G401 (cell line): ENCODE results near the gene ADAMTS14. TPM values are rescaled to one million over a fixed set of nuclear protein-coding genes. Genes with fewer than 3 reads are reported as not detected.
"Not testable (repeated sequence)": the region's sequence is repeated elsewhere in the genome, so short reads cannot be mapped to it uniquely, and the experiment has no call there.

Experiments
- DNase-seq: peaks from one replicate; pipeline ENCODE4 v3.0.0-alpha.2; 2015; ENCODE audit warnings: low spot score
- in situ Hi-C: cut with HindIII; loops from 2 replicates; pipeline ENCODE4 v1.10.0; 2016; ENCODE audit warnings: low sequenced_read_pairs, mixed read lengths
- total RNA-seq: library from RNA; depleted of rRNA; stranded (reverse); fragments of >200 nt; shearing (Covaris generic); gene quantifications from 2 replicates; pipeline ENCODE4 v1.2.3, GENCODE V29; 2014; rRNA removed

ADAMTS14 gene, protein sequence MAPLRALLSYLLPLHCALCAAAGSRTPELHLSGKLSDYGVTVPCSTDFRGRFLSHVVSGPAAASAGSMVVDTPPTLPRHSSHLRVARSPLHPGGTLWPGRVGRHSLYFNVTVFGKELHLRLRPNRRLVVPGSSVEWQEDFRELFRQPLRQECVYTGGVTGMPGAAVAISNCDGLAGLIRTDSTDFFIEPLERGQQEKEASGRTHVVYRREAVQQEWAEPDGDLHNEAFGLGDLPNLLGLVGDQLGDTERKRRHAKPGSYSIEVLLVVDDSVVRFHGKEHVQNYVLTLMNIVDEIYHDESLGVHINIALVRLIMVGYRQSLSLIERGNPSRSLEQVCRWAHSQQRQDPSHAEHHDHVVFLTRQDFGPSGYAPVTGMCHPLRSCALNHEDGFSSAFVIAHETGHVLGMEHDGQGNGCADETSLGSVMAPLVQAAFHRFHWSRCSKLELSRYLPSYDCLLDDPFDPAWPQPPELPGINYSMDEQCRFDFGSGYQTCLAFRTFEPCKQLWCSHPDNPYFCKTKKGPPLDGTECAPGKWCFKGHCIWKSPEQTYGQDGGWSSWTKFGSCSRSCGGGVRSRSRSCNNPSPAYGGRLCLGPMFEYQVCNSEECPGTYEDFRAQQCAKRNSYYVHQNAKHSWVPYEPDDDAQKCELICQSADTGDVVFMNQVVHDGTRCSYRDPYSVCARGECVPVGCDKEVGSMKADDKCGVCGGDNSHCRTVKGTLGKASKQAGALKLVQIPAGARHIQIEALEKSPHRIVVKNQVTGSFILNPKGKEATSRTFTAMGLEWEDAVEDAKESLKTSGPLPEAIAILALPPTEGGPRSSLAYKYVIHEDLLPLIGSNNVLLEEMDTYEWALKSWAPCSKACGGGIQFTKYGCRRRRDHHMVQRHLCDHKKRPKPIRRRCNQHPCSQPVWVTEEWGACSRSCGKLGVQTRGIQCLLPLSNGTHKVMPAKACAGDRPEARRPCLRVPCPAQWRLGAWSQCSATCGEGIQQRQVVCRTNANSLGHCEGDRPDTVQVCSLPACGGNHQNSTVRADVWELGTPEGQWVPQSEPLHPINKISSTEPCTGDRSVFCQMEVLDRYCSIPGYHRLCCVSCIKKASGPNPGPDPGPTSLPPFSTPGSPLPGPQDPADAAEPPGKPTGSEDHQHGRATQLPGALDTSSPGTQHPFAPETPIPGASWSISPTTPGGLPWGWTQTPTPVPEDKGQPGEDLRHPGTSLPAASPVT
- 0.03 TPM in 1 of 2 replicates, not detected in the other for total RNA-seq

GRCh38 chr10:70672165-70673042 lies at the start of gene ADAMTS14:
TSS of gene ADAMTS14 (plus strand) at chr10:70672506. CDS start at chr10:70672803, 297 bp downstream.
- no peak for DNase-seq
- in situ Hi-C loops, result no loop called here

DNA sequence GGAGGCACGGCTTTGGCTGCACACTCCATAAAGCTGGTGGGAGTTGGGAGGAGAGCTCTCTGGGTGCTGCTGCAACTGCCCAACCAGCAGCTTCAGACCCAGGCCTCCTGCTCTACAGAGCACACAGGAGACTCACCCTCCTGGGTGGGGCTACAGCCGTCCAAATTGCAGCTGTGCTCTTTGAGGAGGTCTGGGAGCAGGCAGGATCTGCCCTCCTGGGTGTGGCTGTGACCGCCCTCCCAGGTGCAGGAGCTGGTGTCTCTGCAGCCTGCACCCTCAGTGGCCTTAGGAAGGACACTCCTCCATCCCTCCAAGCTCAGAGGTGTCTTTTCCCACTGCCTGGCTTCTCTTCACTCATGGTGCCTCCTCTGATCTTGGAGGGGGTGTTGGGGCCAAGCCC lies 49.8 kb upstream of the ADAMTS14 start:
- DNase-seq, result no peak
- in situ Hi-C loops, result no loop called here

DNA sequence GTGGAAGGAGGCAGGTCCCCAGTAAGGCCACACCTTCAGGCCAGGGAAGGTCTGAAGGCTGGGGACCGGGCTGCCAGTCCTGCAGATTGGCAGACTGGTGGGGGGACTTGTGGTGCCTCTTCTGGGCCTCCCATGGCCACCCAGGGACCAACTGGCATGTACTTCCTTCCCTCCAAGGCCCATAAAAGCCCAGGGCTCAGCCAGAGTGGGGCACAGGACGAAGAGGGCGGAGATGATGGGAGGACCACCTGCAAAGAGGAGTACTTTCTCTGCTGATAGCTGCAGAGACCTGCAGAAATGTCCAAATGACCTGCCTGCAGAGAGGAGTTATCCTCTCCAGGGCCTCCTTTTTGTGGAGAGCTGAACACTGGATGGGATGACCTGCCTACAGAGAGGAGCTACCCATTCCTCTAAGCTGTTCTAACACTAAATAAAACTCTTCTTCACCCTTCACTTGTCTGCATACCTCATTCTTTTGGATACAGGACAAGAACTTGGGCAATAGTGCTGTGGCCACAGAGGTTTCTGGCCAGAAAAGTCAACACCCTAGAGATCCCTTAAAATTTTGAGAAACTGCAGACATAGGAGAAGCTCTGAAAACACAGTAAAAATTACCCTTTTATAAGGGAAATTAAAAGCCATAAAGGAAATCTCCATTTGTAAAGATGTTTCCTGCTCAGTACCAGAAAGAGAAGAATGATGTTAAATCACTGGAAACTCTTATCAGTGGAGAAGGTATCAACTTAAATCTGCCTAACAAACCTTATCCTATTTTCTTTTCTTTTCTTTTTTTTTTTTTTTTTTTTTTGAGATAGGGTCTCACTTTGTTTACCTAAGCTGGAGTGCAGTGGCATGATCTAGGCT lies 49.1 kb upstream of the ADAMTS14 start:
- in situ Hi-C loops, result no loop called here
- DNase-seq, result no peak

- no peak for DNase-seq
- in situ Hi-C loops, result no loop called here
These were observed 46.2 kb upstream of the ADAMTS14 start for GRCh38 chr10:70626056-70626455.

- DNase-seq, result no peak
- in situ Hi-C loops, result no loop called here
These were observed 43.0 kb upstream of the ADAMTS14 start for GRCh38 chr10:70629338-70629737.

DNA sequence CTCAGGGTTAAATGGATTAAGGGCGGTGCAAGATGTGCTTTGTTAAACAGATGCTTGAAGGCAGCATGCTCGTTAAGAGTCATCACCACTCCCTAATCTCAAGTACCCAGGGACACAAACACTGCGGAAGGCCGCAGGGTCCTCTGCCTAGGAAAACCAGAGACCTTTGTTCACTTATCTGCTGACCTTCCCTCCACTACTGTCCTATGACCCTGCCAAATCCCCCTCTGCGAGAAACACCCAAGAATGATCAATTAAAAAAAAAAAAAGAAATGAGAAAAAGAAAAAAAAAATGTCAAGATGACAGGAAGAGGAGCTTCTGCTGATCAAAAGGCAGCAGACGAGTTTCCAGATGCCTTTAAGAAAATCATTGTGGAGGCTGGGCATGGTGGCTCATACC lies 40.6 kb upstream of the ADAMTS14 start:
- in situ Hi-C loops, result not testable (repeated sequence)

DNA sequence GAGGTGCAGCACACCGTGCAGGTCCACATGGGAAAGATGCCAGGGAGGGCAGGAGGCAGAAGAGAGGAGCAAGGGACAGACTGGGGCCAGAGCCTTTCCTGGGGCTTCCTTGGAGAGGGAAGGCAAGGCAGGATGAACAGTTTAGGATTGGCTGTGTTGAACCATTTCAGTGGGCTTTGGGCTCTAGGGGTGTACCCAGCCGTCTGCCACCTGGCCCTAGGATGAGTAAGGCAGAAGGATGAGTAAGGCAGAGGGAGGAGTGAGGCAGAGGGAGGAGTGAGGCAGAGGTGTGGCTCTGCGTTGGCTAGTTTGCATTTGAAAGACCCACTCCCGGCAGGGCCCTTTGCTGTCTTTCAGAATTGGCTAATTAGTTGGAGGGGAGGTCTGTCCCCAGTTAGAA lies 38.3 kb upstream of the ADAMTS14 start:
- DNase-seq, result no peak
- in situ Hi-C loops, result no loop called here

More for the DNA sequence above, 40.6 kb upstream of the ADAMTS14 start:
- DNase-seq, result not testable (repeated sequence)

GRCh38 chr10:70634515-70634914 lies 37.8 kb upstream of the ADAMTS14 start:
- in situ Hi-C loops, DNase-seq: not testable (repeated sequence)

- DNase-seq, in situ Hi-C loops: not testable (repeated sequence)
These were observed 32.5 kb upstream of the ADAMTS14 start for GRCh38 chr10:70639640-70640383.

- DNase-seq, in situ Hi-C loops: not testable (repeated sequence)
These were observed 29.0 kb upstream of the ADAMTS14 start for GRCh38 chr10:70643272-70643671.

GRCh38 chr10:70644959-70645358 lies 27.3 kb upstream of the ADAMTS14 start:
- in situ Hi-C loops, result not testable (repeated sequence)

DNA sequence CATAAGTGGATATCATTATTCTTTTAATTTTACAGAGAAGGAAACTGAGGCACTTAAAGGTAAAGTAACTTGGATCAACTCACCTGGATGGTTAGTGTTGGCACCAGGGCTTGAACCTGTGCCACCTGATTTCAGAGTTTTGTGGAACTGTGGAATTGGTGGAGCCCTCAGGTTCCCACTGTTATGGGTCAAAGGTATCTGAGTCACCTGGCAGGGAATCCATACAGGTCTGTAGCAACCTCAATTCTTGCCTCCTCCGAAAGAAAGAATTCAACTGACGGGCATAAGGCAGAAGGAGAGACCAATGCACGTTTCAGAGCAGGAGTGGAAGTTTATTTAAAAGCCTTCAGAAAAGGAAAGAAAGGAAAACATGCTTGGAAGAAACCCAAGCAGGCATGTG lies 25.2 kb upstream of the ADAMTS14 start:
- in situ Hi-C loops, result no loop called here
- DNase-seq, result no peak

More at GRCh38 chr10:70644959-70645358, 27.3 kb upstream of the ADAMTS14 start:
- not testable (repeated sequence) for DNase-seq

DNA sequence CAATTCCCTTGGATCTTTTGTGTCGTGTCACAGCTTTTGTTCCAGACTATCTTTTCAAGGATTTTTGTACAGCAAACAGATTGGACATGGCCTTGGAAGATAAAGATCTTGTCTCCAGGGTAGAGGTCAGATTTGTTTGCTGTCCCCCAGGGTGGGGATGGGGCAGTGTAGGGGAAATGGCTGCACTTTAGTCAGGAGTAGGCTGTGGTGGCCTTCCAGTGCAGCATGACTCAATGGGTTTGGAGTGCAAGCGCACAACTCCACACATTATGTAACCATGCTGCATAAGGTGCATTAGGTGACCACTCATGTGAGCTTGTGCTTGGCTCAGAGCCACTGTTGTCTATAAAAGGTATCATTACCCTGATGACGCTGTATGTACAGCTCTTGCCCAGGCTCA lies 23.9 kb upstream of the ADAMTS14 start:
- in situ Hi-C loops, result no loop called here
- no peak for DNase-seq

- DNase-seq, result no peak
- in situ Hi-C loops, result no loop called here
These were observed 22.8 kb upstream of the ADAMTS14 start for GRCh38 chr10:70649526-70649925.

DNA sequence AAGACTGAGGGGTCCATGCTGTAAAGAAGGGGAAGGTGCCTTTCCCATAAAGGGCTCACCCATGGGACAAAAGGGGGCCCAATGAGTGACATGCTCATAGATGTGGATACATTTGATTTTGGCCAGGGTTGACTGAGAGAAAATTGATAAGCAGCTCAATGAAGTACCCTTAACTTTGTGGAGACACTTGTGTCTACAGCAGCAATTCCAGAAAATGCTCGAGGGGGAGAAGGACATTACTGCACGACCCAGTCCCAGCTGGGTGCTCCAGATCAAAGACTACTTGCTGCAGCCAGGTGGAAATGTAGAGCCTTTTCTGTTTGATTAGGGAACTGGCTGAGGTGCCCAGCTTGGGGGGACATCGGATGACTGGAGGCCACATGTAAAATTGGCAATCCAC lies 22.2 kb upstream of the ADAMTS14 start:
- in situ Hi-C loops, result no loop called here
- DNase-seq, result no peak

- in situ Hi-C loops, result no loop called here
- DNase-seq, result no peak
These were observed 21.6 kb upstream of the ADAMTS14 start for GRCh38 chr10:70650718-70651117.

DNA sequence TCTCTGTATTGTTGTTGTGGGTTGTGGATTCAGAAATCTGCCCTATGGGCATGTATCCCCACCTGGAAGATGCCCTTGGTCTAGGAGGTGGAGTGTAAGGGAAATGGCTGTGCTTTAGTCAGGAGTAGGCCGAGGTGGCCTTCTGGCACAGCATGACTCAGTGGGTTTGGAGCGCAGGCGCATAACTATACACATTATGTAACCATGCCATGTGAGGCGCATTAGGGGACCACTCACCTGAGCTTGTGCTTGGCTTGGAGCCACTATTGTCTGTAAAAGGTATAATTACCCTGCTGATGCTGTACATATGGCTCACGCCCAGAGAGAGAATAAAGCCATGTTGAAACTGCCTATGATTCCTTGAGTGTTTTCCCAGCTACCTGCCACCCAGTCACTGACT lies 20.6 kb upstream of the ADAMTS14 start:
- DNase-seq, result no peak
- in situ Hi-C loops, result no loop called here
